ENCODE measurements around the gene RAI14.

RAI14 gene

GRCh38 chr5:34680896-34681295 lies 24.8 kb downstream of the RAI14 start:
- Mint-ChIP-seq H3K27ac (no peak overlapping the region), H3K9me3 (no peaks in the 10 kb centered on the region), H3K4me1 (ENCODE audit: low read depth) (no peaks in the 10 kb centered on the region), H3K4me3 (no peak overlapping the region), H3K27me3 (peaks cover 10% of the 10 kb centered on the region), H3K36me3 (ENCODE audit: low read depth) (no peaks in the 10 kb centered on the region)

GRCh38 chr5:34682926-34683623 lies 26.9 kb downstream of the RAI14 start:
- no peaks in the 10 kb centered on the region for H3K36me3 Mint-ChIP-seq (ENCODE audit: low read depth)
- no peaks in the 10 kb centered on the region for H3K9me3 Mint-ChIP-seq
- H3K27ac Mint-ChIP-seq = no peak overlapping the region
- H3K4me3 Mint-ChIP-seq = no peak overlapping the region
- peaks cover 20% of the 10 kb centered on the region for H3K27me3 Mint-ChIP-seq
- H3K4me1 Mint-ChIP-seq (ENCODE audit: low read depth) = no peaks in the 10 kb centered on the region

- no peak overlapping the region for H3K27ac Mint-ChIP-seq
- H3K4me3 Mint-ChIP-seq = no peak overlapping the region
- no peaks in the 10 kb centered on the region for H3K36me3 Mint-ChIP-seq (ENCODE audit: low read depth)
- H3K27me3 Mint-ChIP-seq = peaks cover 16% of the 10 kb centered on the region
- no peaks in the 10 kb centered on the region for H3K4me1 Mint-ChIP-seq (ENCODE audit: low read depth)
- no peaks in the 10 kb centered on the region for H3K9me3 Mint-ChIP-seq
Measured at GRCh38 chr5:34684281-34684979, 28.3 kb downstream of the RAI14 start.

- no peak overlapping the region for H3K27ac Mint-ChIP-seq
Measured at GRCh38 chr5:34684980-34685352, 28.8 kb downstream of the RAI14 start.

GRCh38 chr5:34685485-34686165 lies 29.5 kb downstream of the RAI14 start:
- Mint-ChIP-seq H3K9me3 (no peaks in the 10 kb centered on the region), H3K27me3 (peaks cover 16% of the 10 kb centered on the region), H3K4me1 (ENCODE audit: low read depth) (no peaks in the 10 kb centered on the region), H3K36me3 (ENCODE audit: low read depth) (no peaks in the 10 kb centered on the region), H3K27ac (no peak overlapping the region), H3K4me3 (no peak overlapping the region)

More at GRCh38 chr5:34684980-34685352, 28.8 kb downstream of the RAI14 start:
- Mint-ChIP-seq H3K4me1 (ENCODE audit: low read depth) (no peaks in the 10 kb centered on the region), H3K27me3 (peaks cover 16% of the 10 kb centered on the region), H3K9me3 (no peaks in the 10 kb centered on the region), H3K36me3 (ENCODE audit: low read depth) (no peaks in the 10 kb centered on the region), H3K4me3 (no peak overlapping the region)

- Mint-ChIP-seq H3K9me3 (no peaks in the 10 kb centered on the region), H3K4me1 (ENCODE audit: low read depth) (no peaks in the 10 kb centered on the region), H3K27me3 (peaks cover 16% of the 10 kb centered on the region), H3K27ac (no peak overlapping the region), H3K36me3 (ENCODE audit: low read depth) (no peaks in the 10 kb centered on the region), H3K4me3 (no peak overlapping the region)
Measured at GRCh38 chr5:34686762-34687268, 30.7 kb downstream of the RAI14 start.

GRCh38 chr5:34687269-34688011 lies 31.3 kb downstream of the RAI14 start:
- Mint-ChIP-seq H3K27me3 (peaks cover 16% of the 10 kb centered on the region), H3K36me3 (ENCODE audit: low read depth) (no peaks in the 10 kb centered on the region), H3K4me3 (no peak overlapping the region), H3K9me3 (no peaks in the 10 kb centered on the region), H3K4me1 (ENCODE audit: low read depth) (no peaks in the 10 kb centered on the region), H3K27ac (no peak overlapping the region)

- no peak overlapping the region for H3K27ac Mint-ChIP-seq
- H3K4me3 Mint-ChIP-seq = no peak overlapping the region
- no peaks in the 10 kb centered on the region for H3K36me3 Mint-ChIP-seq (ENCODE audit: low read depth)
- H3K9me3 Mint-ChIP-seq = no peaks in the 10 kb centered on the region
- H3K4me1 Mint-ChIP-seq (ENCODE audit: low read depth) = no peaks in the 10 kb centered on the region
- peaks cover 14% of the 10 kb centered on the region for H3K27me3 Mint-ChIP-seq
Measured at GRCh38 chr5:34688015-34688810, 32.1 kb downstream of the RAI14 start.

GRCh38 chr5:34690301-34690700 lies 34.2 kb downstream of the RAI14 start:
- Mint-ChIP-seq H3K27me3 (peaks cover 12% of the 10 kb centered on the region), H3K27ac (no peak overlapping the region), H3K36me3 (ENCODE audit: low read depth) (no peaks in the 10 kb centered on the region), H3K4me3 (no peak overlapping the region), H3K4me1 (ENCODE audit: low read depth) (peaks cover 14% of the 10 kb centered on the region), H3K9me3 (no peaks in the 10 kb centered on the region)

- Mint-ChIP-seq H3K4me3 (no peak overlapping the region), H3K27me3 (peaks cover 10% of the 10 kb centered on the region), H3K27ac (no peak overlapping the region), H3K36me3 (ENCODE audit: low read depth) (no peaks in the 10 kb centered on the region), H3K9me3 (no peaks in the 10 kb centered on the region), H3K4me1 (ENCODE audit: low read depth) (peaks cover 14% of the 10 kb centered on the region)
Measured at GRCh38 chr5:34690898-34691297, 34.8 kb downstream of the RAI14 start.

- Mint-ChIP-seq H3K4me3 (no peak overlapping the region), H3K27me3 (peaks cover 7% of the 10 kb centered on the region), H3K4me1 (ENCODE audit: low read depth) (peaks cover 14% of the 10 kb centered on the region)
Measured at GRCh38 chr5:34691326-34691725, 35.2 kb downstream of the RAI14 start.

GRCh38 chr5:34692786-34693185 lies 36.7 kb downstream of the RAI14 start:
- H3K27me3 Mint-ChIP-seq = no peaks in the 10 kb centered on the region
- peaks cover 14% of the 10 kb centered on the region for H3K4me1 Mint-ChIP-seq (ENCODE audit: low read depth)
- H3K9me3 Mint-ChIP-seq = no peaks in the 10 kb centered on the region
- no peaks in the 10 kb centered on the region for H3K36me3 Mint-ChIP-seq (ENCODE audit: low read depth)
- H3K27ac Mint-ChIP-seq = no peak overlapping the region
- H3K4me3 Mint-ChIP-seq = no peak overlapping the region

More at GRCh38 chr5:34691326-34691725, 35.2 kb downstream of the RAI14 start:
- no peaks in the 10 kb centered on the region for H3K36me3 Mint-ChIP-seq (ENCODE audit: low read depth)
- no peak overlapping the region for H3K27ac Mint-ChIP-seq
- H3K9me3 Mint-ChIP-seq = no peaks in the 10 kb centered on the region

- Mint-ChIP-seq H3K4me3 (no peak overlapping the region), H3K27me3 (no peaks in the 10 kb centered on the region), H3K27ac (no peak overlapping the region), H3K36me3 (ENCODE audit: low read depth) (no peaks in the 10 kb centered on the region), H3K9me3 (no peaks in the 10 kb centered on the region), H3K4me1 (ENCODE audit: low read depth) (peaks cover 14% of the 10 kb centered on the region)
Measured at GRCh38 chr5:34694012-34694411, 37.9 kb downstream of the RAI14 start.

GRCh38 chr5:34694685-34695084 lies 38.6 kb downstream of the RAI14 start:
- Mint-ChIP-seq H3K27ac (no peak overlapping the region), H3K4me1 (ENCODE audit: low read depth) (peaks cover 14% of the 10 kb centered on the region), H3K4me3 (no peak overlapping the region), H3K36me3 (ENCODE audit: low read depth) (no peaks in the 10 kb centered on the region), H3K9me3 (no peaks in the 10 kb centered on the region), H3K27me3 (no peaks in the 10 kb centered on the region)

All from stimulated activated naive CD8-positive, alpha-beta T cell treated with anti-CD3 and anti-CD28 coated beads, Interleukin-15, Interleukin-2, amounts not matched to agents 100 ng/mL and 50 ng/mL, for 24 hours (primary cell).